Endothelial cell (in vitro differentiated cells): ENCODE measurements around the gene CDK5RAP1. TPM values are rescaled to one million over a fixed set of nuclear protein-coding genes. Genes with fewer than 3 reads are reported as not detected.

Experiments
- DNase-seq: peaks from one replicate; pipeline ENCODE4 v3.0.0; 2021; ENCODE audit warnings: low spot score
- H3K27ac Mint-ChIP-seq: one replicate; pipeline ENCODE4 v1.8.0; 2021; ENCODE audit warnings: mixed read lengths, inconsistent platforms; ENCODE audit not compliant: unreplicated experiment
- H3K27me3 Mint-ChIP-seq: one replicate; pipeline ENCODE4 v1.8.0; 2021; ENCODE audit warnings: mild to moderate bottlenecking, moderate library complexity, mixed read lengths, inconsistent platforms; ENCODE audit not compliant: unreplicated experiment
- H3K36me3 Mint-ChIP-seq: one replicate; pipeline ENCODE4 v1.8.0; 2021; ENCODE audit warnings: mild to moderate bottlenecking, low read depth, mixed read lengths, inconsistent platforms; ENCODE audit not compliant: unreplicated experiment
- H3K4me1 Mint-ChIP-seq: one replicate; pipeline ENCODE4 v1.8.0; 2021; ENCODE audit warnings: mild to moderate bottlenecking, mixed read lengths, inconsistent platforms; ENCODE audit not compliant: unreplicated experiment
- H3K4me3 Mint-ChIP-seq: one replicate; pipeline ENCODE4 v1.8.0; 2021; ENCODE audit warnings: mild to moderate bottlenecking, mixed read lengths, inconsistent platforms; ENCODE audit not compliant: unreplicated experiment
- H3K9me3 Mint-ChIP-seq: one replicate; pipeline ENCODE4 v1.8.0; 2021; ENCODE audit warnings: mixed read lengths, inconsistent platforms; ENCODE audit not compliant: unreplicated experiment
- CTCF ChIP-seq: fragments of 200-600 bp; sonication (generic); IDR thresholded peaks from one replicate; pipeline ENCODE4 v1.5.0; 2021; ENCODE audit warnings: antibody characterized with exemption; ENCODE audit not compliant: unreplicated experiment
- total RNA-seq: library from RNA; stranded (reverse); fragmentation: NEBNext Ultra II Directional; extraction: Animal tissue kit (Norgen Biotek cat#: 25700); gene quantifications from one replicate; pipeline ENCODE4 v1.2.1, GENCODE V29; 2021; ENCODE audit not compliant: unreplicated experiment

CDK5RAP1 gene
- total RNA-seq, 1 donor from 2014 or later = 42.7 TPM

GRCh38 chr20:33336375-33336774 lies 64.9 kb downstream of the CDK5RAP1 start:
- Mint-ChIP-seq H3K9me3 (no peaks in the 10 kb centered on the region), H3K4me3 (no peak overlapping the region), H3K27ac (no peak overlapping the region), H3K27me3 (peaks cover 4% of the 10 kb centered on the region), H3K36me3 (peaks cover 3% of the 10 kb centered on the region), H3K4me1 (peaks cover 4% of the 10 kb centered on the region)
- no peak for TF ChIP-seq CTCF
- DNase-seq = no peak

- TF ChIP-seq CTCF = no peak
- H3K9me3 Mint-ChIP-seq = no peaks in the 10 kb centered on the region
- peaks cover 4% of the 10 kb centered on the region for H3K4me1 Mint-ChIP-seq
- DNase-seq = no peak
- peaks cover 4% of the 10 kb centered on the region for H3K27me3 Mint-ChIP-seq
- H3K36me3 Mint-ChIP-seq = peaks cover 3% of the 10 kb centered on the region
- no peak overlapping the region for H3K4me3 Mint-ChIP-seq
- no peak overlapping the region for H3K27ac Mint-ChIP-seq
These were observed 67.2 kb downstream of the CDK5RAP1 start for GRCh38 chr20:33334111-33334510.

GRCh38 chr20:33333616-33334015 lies 67.7 kb downstream of the CDK5RAP1 start:
- Mint-ChIP-seq H3K27me3 (peaks cover 4% of the 10 kb centered on the region), H3K4me1 (peaks cover 4% of the 10 kb centered on the region), H3K4me3 (no peak overlapping the region), H3K9me3 (no peaks in the 10 kb centered on the region), H3K36me3 (peaks cover 3% of the 10 kb centered on the region), H3K27ac (no peak overlapping the region)
- TF ChIP-seq CTCF = no peak
- DNase-seq = no peak

GRCh38 chr20:33332905-33333456 lies 68.3 kb downstream of the CDK5RAP1 start:
- peaks cover 4% of the 10 kb centered on the region for H3K4me1 Mint-ChIP-seq
- TF ChIP-seq CTCF = no peak
- no peak overlapping the region for H3K27ac Mint-ChIP-seq
- no peak overlapping the region for H3K4me3 Mint-ChIP-seq
- H3K27me3 Mint-ChIP-seq = peaks cover 4% of the 10 kb centered on the region
- no peaks in the 10 kb centered on the region for H3K9me3 Mint-ChIP-seq
- no peak for DNase-seq
- H3K36me3 Mint-ChIP-seq = peaks cover 3% of the 10 kb centered on the region

- no peak overlapping the region for H3K4me3 Mint-ChIP-seq
- peaks cover 4% of the 10 kb centered on the region for H3K4me1 Mint-ChIP-seq
- peaks cover 5% of the 10 kb centered on the region for H3K27me3 Mint-ChIP-seq
- peaks cover 3% of the 10 kb centered on the region for H3K36me3 Mint-ChIP-seq
- TF ChIP-seq CTCF = no peak
- DNase-seq = no peak
- no peaks in the 10 kb centered on the region for H3K9me3 Mint-ChIP-seq
- H3K27ac Mint-ChIP-seq = no peak overlapping the region
These were observed 72.9 kb downstream of the CDK5RAP1 start for GRCh38 chr20:33328157-33329137.
